Heart left ventricle (tissue), 16 donors: Measurements from ENCODE around the gene CTNNA1. TPM values are rescaled to one million over a fixed set of nuclear protein-coding genes. Genes with fewer than 3 reads are reported as not detected.

Source experiments
- ATAC-seq, 4 donors: fragments of 200-7000 bp; cut with Tn5 transposase; one replicate each; pipeline ENCODE4 v1.9.1; 2020 to 2022; ENCODE audit warnings: moderate library complexity in 4 of 4, mild to moderate bottlenecking in 3 of 4, moderate number of reproducible peaks in 1 of 4
- DNase-seq, 5 donors: peaks; one replicate each; pipeline ENCODE4 v3.0.0-alpha.2; 2020
- H3K27ac ChIP-seq, 12 donors: fragments of 200-600 bp; sonication (generic) in 4 of 12; one replicate each; pipeline versions ENCODE4 v1.5.0 to v1.8.0; 2016 to 2022; ENCODE audit warnings: mild to moderate bottlenecking in 2 of 12
- H3K27me3 ChIP-seq, 9 donors: fragments of 200-600 bp; sonication (generic) in 2 of 9; one replicate each; pipeline versions ENCODE4 v1.5.1 to v1.8.0; 2016 to 2022; ENCODE audit warnings: mild to moderate bottlenecking in 3 of 9
- H3K36me3 ChIP-seq, 9 donors: fragments of 200-600 bp; sonication (generic) in 2 of 9; one replicate each; pipeline versions ENCODE4 v1.5.0 to v1.8.0; 2018 to 2022; ENCODE audit warnings: mild to moderate bottlenecking in 2 of 9
- H3K4me1 ChIP-seq, 12 donors: fragments of 200-600 bp; sonication (generic) in 4 of 12; one replicate each; pipeline versions ENCODE4 v1.5.0 to v1.8.0; 2016 to 2022; ENCODE audit warnings: mild to moderate bottlenecking in 3 of 12
- H3K4me3 ChIP-seq, 12 donors: fragments of 200-600 bp; sonication (generic) in 4 of 12; one replicate each; pipeline versions ENCODE4 v1.5.0 to v1.8.0; 2017 to 2022; ENCODE audit warnings: mild to moderate bottlenecking in 9 of 12, moderate library complexity in 4 of 12
- H3K9me3 ChIP-seq, 12 donors: fragments of 200-600 bp; sonication (generic) in 4 of 12; one replicate each; pipeline versions ENCODE4 v1.5.0 to v1.8.0; 2016 to 2022; ENCODE audit warnings: mild to moderate bottlenecking in 1 of 12
- CTCF ChIP-seq, 12 donors: fragments of 200-600 bp; sonication (generic) in 4 of 12; IDR thresholded peaks; one replicate each; pipeline versions ENCODE4 v1.5.0 to v1.8.0; 2018 to 2022; ENCODE audit warnings: antibody characterized with exemption in 12 of 12, mild to moderate bottlenecking in 5 of 12
- POLR2A ChIP-seq, 2 donors: fragments of 450-650 bp; IDR thresholded peaks; one replicate each; pipeline ENCODE4 v1.6.1; 2017; ENCODE audit warnings: antibody characterized with exemption in 2 of 2, mild to moderate bottlenecking in 2 of 2, moderate library complexity in 2 of 2
- WGBS, 4 donors: extraction: QIAGEN DNeasy Blood & Tissue Kit in 2 of 4; methylation state at CpG; one replicate each; pipeline versions ENCODE4 v1.1.5 to v1.1.7; 2013 to 2018; 5-methylcytosine and 5-hydroxymethylcytosine counted together
- intact Hi-C, 10 donors: fragments of 100-400 bp; cut with DNase I; formaldehyde crosslinking; loops; one replicate each; pipeline versions ENCODE4 v1.11.1 to v1.14.2; 2022
- polyA plus RNA-seq, 2 donors: library from polyadenylated mRNA; stranded (reverse); fragments of 200-250 nt; gene quantifications; one replicate each; pipeline ENCODE4 v1.2.3, GENCODE V29; 2013
- total RNA-seq, 9 donors: library from RNA; depleted of rRNA in 2 of 9; stranded (reverse); fragments of >200 nt in 2 of 9; fragmentation: NEBNext Ultra II Directional in 3 of 9; extraction: Animal tissue kit (Norgen Biotek cat#: 25700) in 3 of 9; gene quantifications; one replicate each; pipeline versions ENCODE4 v1.1.0 to v1.2.4, GENCODE V29; 2016 to 2023
- donor health status: ischemic (EF 13 %, LVEDD 7.1; RV severe dilation, severe dysfunction).
- donor health status: healthy with polysubstance abuse.
- donor health status: DM: no; HTN: yes; CAD: no.
- donor health status: DM: no; HTN: no; CAD: no.
- donor health status: ischemic (EF 25% LVEDD 6.9; RV normal size, moderate dysfunction).
- donor health status: ischemic (EF 25% LVEDD 5.7; RV mildly dilated, moderate dysfunction).
- donor health status: healthy.
- donor health status: DM: yes; HTN: yes; CAD: no.
- donor health status: ischemic (EF 35%, LVEDD 5.7; RV mildly dilated, moderate dysfunction).
- donor health status: nonischemic (EF 11% LVEDD 7.7; RV severe dilation, severe dysfunction).
- donor health status: DM: yes; HTN: yes; CAD: no.
- donor health status: PGD.
- donor health status: ischemic (EF 29% LVEDD 5.4; RV normal size, mild dysfunction).
- donor health status: nonischemic (EF 23%, LVEDD 6.1; RV moderate dilation, normal function).

The CTNNA1 gene
- total and polyA plus RNA-seq, 11 donors: 140 to 460 (median 399) TPM

GRCh38 chr5:138942861-138943260 lies 189.6 kb downstream of the CTNNA1 start:
- peaks cover 0 to 22% (median 12%) of the 10 kb centered on the region in 9 donors for H3K36me3 ChIP-seq
- no peak overlapping the region for H3K27ac ChIP-seq
- ATAC-seq (no peak), DNase-seq (no peak)
- no peak overlapping the region for H3K4me3 ChIP-seq
- peaks cover 0 to 17% (median 2%) of the 10 kb centered on the region in 12 donors for H3K4me1 ChIP-seq
- intact Hi-C loops: no loop called here
- TF ChIP-seq POLR2A (IDR thresholded peaks at IDR 0.05) (no peak), CTCF (IDR thresholded peaks at IDR 0.05) (no peak)
- WGBS, 4 donors: 84 to 89% (median 86%) methylated on average over 3 of the region's 3 CpGs
- H3K27me3 ChIP-seq: no peaks in the 10 kb centered on the region
- H3K9me3 ChIP-seq: no peaks in the 10 kb centered on the region

- intact Hi-C loops: no loop called here
- H3K36me3 ChIP-seq: peaks cover 0 to 22% (median 12%) of the 10 kb centered on the region in 9 donors
- no peaks in the 10 kb centered on the region for H3K27me3 ChIP-seq
- 90 to 93% (median 91%) methylated on average over 6 of the region's 6 CpGs for WGBS, 4 donors
- TF ChIP-seq CTCF (IDR thresholded peaks at IDR 0.05) (no peak), POLR2A (IDR thresholded peaks at IDR 0.05) (no peak)
- peaks cover 0 to 22% (median 9%) of the 10 kb centered on the region in 12 donors for H3K4me1 ChIP-seq
- no peak for ATAC-seq
- H3K9me3 ChIP-seq: no peaks in the 10 kb centered on the region
- no peak overlapping the region for H3K4me3 ChIP-seq
- no peak for DNase-seq
- H3K27ac ChIP-seq: no peak overlapping the region
Observed at GRCh38 chr5:138943599-138944173, 190.5 kb downstream of the CTNNA1 start.

GRCh38 chr5:138944527-138945322 lies 191.5 kb downstream of the CTNNA1 start:
- no peak for TF ChIP-seq CTCF (IDR thresholded peaks at IDR 0.05)
- no peak for TF ChIP-seq POLR2A (IDR thresholded peaks at IDR 0.05)
- Histone ChIP-seq H3K27me3 (no peaks in the 10 kb centered on the region), H3K36me3 (peaks cover 0 to 22% (median 12%) of the 10 kb centered on the region in 9 donors), H3K9me3 (no peaks in the 10 kb centered on the region), H3K27ac (no peak overlapping the region), H3K4me1 (peaks cover 0 to 32% (median 17%) of the 10 kb centered on the region in 12 donors), H3K4me3 (no peak overlapping the region)
- intact Hi-C loops: no loop called here
- 83 to 87% (median 85%) methylated on average over 17 to 23 of the region's 23 CpGs for WGBS, 4 donors
- no peak for ATAC-seq
- peak in 1 of 5 donors; percentile 33 for DNase-seq

GRCh38 chr5:138945421-138946240 lies 192.4 kb downstream of the CTNNA1 start:
- 92 to 93% (median 92%) methylated on average over 15 to 23 of the region's 23 CpGs for WGBS, 4 donors
- Histone ChIP-seq H3K4me1 (peaks cover 0 to 41% (median 23%) of the 10 kb centered on the region in 12 donors), H3K4me3 (no peak overlapping the region), H3K9me3 (no peaks in the 10 kb centered on the region), H3K27me3 (no peaks in the 10 kb centered on the region), H3K36me3 (peaks cover 0 to 22% (median 12%) of the 10 kb centered on the region in 9 donors), H3K27ac (no peak overlapping the region)
- no peak for DNase-seq
- no peak for ATAC-seq
- TF ChIP-seq CTCF (IDR thresholded peaks at IDR 0.05): no peak
- TF ChIP-seq POLR2A (IDR thresholded peaks at IDR 0.05): no peak
- intact Hi-C loops: no loop called here
